Choroid plexus epithelial cell (primary cell): ENCODE results near the gene KANSL1L.
A peak's percentile ranks its signal among the peaks of the same experiment; 100 is the strongest.

ENCODE experiments used
- DNase-seq: peaks from one replicate; pipeline ENCODE4 v3.0.0-alpha.2; 2010; ENCODE audit warnings: low read depth
- H3K4me3 ChIP-seq: 2 replicates; pipeline ENCODE4 v1.5.1; 2011; ENCODE audit warnings: low read depth, mild to moderate bottlenecking, control low read depth, low read length, moderate library complexity
- TF ChIP-seq, protein P1 (sequence below): conservative IDR thresholded peaks from 2 replicates; pipeline ENCODE4 v1.5.1; 2011; ENCODE audit warnings: low read depth, mild to moderate bottlenecking, control low read depth, inconsistent platforms, low read length, moderate library complexity

Gene KANSL1L, protein sequence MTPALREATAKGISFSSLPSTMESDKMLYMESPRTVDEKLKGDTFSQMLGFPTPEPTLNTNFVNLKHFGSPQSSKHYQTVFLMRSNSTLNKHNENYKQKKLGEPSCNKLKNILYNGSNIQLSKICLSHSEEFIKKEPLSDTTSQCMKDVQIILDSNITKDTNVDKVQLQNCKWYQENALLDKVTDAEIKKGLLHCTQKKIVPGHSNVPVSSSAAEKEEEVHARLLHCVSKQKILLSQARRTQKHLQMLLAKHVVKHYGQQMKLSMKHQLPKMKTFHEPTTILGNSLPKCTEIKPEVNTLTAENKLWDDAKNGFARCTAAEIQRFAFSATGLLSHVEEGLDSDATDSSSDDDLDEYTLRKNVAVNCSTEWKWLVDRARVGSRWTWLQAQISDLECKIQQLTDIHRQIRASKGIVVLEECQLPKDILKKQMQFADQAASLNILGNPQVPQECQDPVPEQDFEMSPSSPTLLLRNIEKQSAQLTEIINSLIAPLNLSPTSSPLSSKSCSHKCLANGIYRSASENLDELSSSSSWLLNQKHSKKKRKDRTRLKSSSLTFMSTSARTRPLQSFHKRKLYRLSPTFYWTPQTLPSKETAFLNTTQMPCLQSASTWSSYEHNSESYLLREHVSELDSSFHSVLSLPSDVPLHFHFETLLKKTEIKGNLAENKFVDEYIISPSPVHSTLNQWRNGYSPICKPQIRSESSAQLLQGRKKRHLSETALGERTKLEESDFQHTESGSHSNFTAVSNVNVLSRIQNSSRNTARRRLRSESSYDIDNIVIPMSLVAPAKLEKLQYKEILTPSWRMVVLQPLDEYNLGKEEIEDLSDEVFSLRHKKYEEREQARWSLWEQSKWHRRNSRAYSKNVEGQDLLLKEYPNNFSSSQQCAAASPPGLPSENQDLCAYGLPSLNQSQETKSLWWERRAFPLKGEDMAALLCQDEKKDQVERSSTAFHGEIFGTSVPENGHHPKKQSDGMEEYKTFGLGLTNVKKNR

DNA sequence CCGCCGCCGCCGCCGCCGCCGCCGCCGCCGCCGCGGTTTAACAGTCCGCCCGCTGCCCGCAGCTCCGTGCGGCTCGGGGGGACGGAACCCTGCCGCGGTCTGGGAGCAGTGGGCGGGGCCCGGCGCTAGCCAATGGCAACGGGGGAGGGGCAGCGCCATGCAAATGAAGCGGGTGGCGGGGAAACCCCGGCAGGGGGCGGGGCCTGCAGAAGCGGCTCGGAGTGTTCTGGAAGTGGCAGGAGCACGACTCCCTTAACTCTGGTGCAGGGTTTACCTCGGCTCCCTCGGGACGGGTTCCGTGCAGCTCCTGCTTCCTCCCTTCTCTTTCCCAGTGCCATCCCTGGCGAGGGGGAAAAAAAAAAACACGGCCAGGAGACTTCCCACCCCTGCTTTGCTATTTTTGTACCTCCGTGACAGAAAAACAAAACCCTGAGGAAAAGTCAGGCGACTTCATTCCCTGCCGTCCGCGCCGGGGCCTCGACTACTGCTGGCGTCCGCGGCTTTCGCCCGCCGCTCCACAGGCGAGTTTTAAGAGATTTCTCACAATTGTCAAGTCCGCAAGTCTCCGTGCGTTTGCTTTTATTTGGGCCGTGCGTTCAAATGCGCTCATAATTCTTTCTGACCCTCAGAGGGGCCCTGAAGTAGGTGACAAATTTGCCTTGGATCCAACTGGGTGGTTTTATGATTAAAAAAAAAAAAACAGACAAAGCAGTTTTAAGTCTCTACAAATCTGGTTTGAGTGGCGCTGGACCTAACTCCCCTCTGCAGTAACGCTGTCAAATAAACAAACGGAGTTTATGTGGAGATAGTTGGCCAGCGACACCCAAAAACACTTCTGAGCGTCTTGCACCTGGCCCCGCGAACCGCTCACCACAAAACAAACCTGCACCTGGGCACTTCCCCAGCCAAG, at the start of gene KANSL1L:
TSS of gene KANSL1L (minus strand) at position 101 of the 910 bp plus-strand sequence. CDS start 16,827 bp downstream, outside the sequence.
- H3K4me3 ChIP-seq = peak within 1 kb of the TSS; percentile 86
- TF ChIP-seq, protein P1, sequence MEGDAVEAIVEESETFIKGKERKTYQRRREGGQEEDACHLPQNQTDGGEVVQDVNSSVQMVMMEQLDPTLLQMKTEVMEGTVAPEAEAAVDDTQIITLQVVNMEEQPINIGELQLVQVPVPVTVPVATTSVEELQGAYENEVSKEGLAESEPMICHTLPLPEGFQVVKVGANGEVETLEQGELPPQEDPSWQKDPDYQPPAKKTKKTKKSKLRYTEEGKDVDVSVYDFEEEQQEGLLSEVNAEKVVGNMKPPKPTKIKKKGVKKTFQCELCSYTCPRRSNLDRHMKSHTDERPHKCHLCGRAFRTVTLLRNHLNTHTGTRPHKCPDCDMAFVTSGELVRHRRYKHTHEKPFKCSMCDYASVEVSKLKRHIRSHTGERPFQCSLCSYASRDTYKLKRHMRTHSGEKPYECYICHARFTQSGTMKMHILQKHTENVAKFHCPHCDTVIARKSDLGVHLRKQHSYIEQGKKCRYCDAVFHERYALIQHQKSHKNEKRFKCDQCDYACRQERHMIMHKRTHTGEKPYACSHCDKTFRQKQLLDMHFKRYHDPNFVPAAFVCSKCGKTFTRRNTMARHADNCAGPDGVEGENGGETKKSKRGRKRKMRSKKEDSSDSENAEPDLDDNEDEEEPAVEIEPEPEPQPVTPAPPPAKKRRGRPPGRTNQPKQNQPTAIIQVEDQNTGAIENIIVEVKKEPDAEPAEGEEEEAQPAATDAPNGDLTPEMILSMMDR = no peak
- peak; percentile 98 for DNase-seq

DNA sequence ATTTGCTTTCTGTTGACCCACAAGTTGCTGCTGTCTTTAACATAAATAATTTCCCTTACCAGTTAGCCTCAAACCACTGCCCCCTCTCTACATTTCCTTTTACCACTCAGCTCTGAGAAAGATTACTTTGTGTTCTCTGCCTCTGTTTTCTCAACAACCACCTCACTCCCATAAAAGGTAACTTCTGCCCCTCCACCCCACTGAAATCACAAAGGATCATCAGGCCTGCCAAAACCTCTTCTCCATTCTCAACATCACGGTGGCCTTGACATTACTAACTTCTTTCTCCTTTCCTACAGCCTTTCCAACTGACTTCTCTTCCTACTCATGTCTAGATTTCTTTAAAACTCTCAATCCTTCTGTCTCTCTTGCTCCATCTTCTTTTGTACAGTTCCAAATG, 43.9 kb upstream of the KANSL1L start:
- TF ChIP-seq, protein P1 = no peak
- DNase-seq = no peak

DNA sequence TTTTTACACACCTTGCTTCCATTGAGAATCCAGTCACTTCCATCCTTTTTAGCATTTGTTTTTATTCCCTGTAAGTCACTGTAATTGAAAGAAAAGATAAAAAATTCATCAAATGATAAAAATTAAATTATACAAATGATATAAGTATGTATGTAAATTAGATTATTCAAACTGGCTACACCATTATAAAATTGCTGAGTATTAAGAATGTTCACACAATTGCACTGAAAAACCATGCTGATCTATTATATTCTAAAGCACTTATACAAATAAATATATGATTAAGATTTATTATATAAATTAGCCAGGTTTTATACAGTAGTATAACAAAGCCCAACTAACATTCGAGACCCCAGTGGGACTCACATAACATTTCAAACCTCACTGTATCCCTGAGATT, 39.0 kb upstream of the KANSL1L start:
- no peak overlapping the region for H3K4me3 ChIP-seq
- TF ChIP-seq, protein P1 = no peak
- no peak for DNase-seq

More for the DNA sequence above, 43.9 kb upstream of the KANSL1L start:
- no peak overlapping the region for H3K4me3 ChIP-seq

DNA sequence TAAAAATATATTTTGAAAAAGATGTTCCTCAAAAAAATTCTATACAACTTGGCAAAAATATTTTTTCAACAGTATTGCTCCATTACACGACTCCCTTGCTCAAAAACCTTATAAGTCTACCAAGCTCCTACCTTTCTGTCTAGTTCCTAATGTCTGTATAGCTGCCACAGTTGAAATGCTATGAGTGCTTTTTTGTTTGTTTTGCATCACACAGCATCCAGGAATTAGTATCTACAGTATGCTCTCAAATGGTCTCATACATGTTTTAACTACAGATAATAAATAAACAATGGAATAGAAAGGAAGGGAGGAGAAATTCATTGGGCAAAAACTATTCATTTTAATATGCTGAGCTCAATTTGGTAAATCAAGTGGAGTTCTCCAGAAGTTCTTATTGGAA, 36.7 kb upstream of the KANSL1L start:
- no peak overlapping the region for H3K4me3 ChIP-seq
- TF ChIP-seq, protein P1 = no peak
- no peak for DNase-seq

DNA sequence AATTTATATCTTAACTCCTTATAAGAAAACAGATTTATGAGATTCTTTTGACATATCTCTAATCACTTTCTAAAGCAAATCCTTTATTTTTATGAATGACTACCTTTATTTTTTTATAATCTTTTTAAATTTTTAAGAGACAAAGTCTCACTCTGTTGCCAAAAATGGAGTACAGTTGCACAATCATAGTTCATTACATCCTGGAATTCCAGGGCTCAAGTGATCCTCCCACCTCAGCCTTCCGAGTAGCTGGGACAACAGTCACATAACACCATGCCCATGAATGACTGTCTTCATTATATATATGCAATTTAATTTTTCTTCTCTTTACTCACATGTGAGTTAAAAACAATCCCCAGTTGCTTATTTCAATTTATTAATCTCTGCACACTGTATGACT, 32.3 kb upstream of the KANSL1L start:
- TF ChIP-seq, protein P1 = no peak
- no peak overlapping the region for H3K4me3 ChIP-seq
- no peak for DNase-seq

DNA sequence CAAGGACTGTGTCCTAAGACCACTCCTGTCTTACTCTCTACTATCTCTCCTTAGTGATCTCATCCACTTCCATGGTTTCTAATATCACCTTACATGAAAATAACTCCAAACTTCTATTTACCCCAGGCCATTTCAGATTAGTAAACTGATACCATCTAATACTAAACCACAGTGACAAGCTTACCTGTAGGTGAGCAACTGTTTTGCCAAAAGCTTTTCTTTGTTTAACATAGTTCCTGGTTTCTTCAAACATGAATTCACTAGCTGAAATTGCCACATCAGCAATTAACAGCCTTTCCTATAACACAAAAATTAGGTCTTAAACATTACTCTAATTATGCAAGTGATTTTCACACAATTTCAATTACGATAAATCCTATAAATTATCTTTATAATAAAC, 31.9 kb upstream of the KANSL1L start:
- no peak overlapping the region for H3K4me3 ChIP-seq
- DNase-seq = no peak
- TF ChIP-seq, protein P1 = no peak
